Hepatocyte (in vitro differentiated cells): Measurements from ENCODE around the gene SORCS2.

Source experiments
- CTCF ChIP-seq: fragments of 200-600 bp; sonication (generic); IDR thresholded peaks from 2 replicates; pipeline ENCODE4 v1.5.1; 2016; ENCODE audit warnings: antibody characterized with exemption, mild to moderate bottlenecking; ENCODE audit not compliant: poor library complexity
- EZH2 ChIP-seq: fragments of 200-600 bp; sonication (generic); IDR thresholded peaks from 2 replicates; pipeline ENCODE4 v1.6.1; 2016; ENCODE audit warnings: antibody characterized with exemption, mild to moderate bottlenecking, borderline replicate concordance
- EZH2phosphoT487 ChIP-seq: fragments of 200-600 bp; sonication (generic); IDR thresholded peaks from one replicate; pipeline ENCODE4 v1.6.1; 2018; ENCODE audit warnings: antibody characterized with exemption, mild to moderate bottlenecking, low read depth, moderate library complexity; ENCODE audit not compliant: unreplicated experiment, severe bottlenecking

- TF ChIP-seq CTCF (peak; percentile 18), EZH2 (no peak), EZH2phosphoT487 (no peak)
Measured at GRCh38 chr4:7151668-7152227, 40.6 kb upstream of the SORCS2 start.
